Trophoblast cell (in vitro differentiated cells and primary cell): ENCODE results near the gene AP3S1.

Experiments
- DNase-seq, 2 donors: peaks; one replicate each; pipeline ENCODE4 v3.0.0-alpha.2; 2016
- H2AFZ ChIP-seq: 2 replicates; pipeline ENCODE4 v1.6.1; 2013; ENCODE audit warnings: low read length, moderate library complexity, mild to moderate bottlenecking; ENCODE audit not compliant: insufficient read depth, poor library complexity
- H2AK5ac ChIP-seq: 2 replicates; pipeline ENCODE4 v1.6.1; 2013; ENCODE audit warnings: mild to moderate bottlenecking, low read length
- H2BK120ac ChIP-seq: 2 replicates; pipeline ENCODE4 v1.6.1; 2013; ENCODE audit warnings: low read length, mild to moderate bottlenecking, moderate library complexity; ENCODE audit not compliant: insufficient read depth, poor library complexity
- H2BK12ac ChIP-seq: 2 replicates; pipeline ENCODE4 v1.6.1; 2013; ENCODE audit warnings: mild to moderate bottlenecking, low read length, moderate library complexity
- H2BK5ac ChIP-seq: 2 replicates; pipeline ENCODE4 v1.6.1; 2013; ENCODE audit warnings: low read length, low read depth, moderate library complexity, mild to moderate bottlenecking; ENCODE audit not compliant: poor library complexity
- H3K14ac ChIP-seq: 2 replicates; pipeline ENCODE4 v1.6.1; 2013; ENCODE audit warnings: mild to moderate bottlenecking, low read length
- H3K18ac ChIP-seq: 2 replicates; pipeline ENCODE4 v1.6.1; 2013; ENCODE audit warnings: mild to moderate bottlenecking, low read length
- H3K23ac ChIP-seq: 2 replicates; pipeline ENCODE4 v1.6.1; 2013; ENCODE audit warnings: low read length
- H3K27ac ChIP-seq: 2 replicates; pipeline ENCODE4 v1.5.1; 2013; ENCODE audit warnings: low read depth, mild to moderate bottlenecking, inconsistent platforms, low read length, moderate library complexity
- H3K27me3 ChIP-seq: 2 replicates; pipeline ENCODE4 v1.6.1; 2013; ENCODE audit warnings: inconsistent platforms, mild to moderate bottlenecking, low read length, moderate library complexity; ENCODE audit not compliant: insufficient read depth
- H3K36me3 ChIP-seq, 2 experiments: 1 replicate in 1 of 2; 2 replicates in 1 of 2; pipeline ENCODE4 v1.6.1; 2013; ENCODE audit warnings: low read length in 2 of 2, mild to moderate bottlenecking in 2 of 2, moderate library complexity in 1 of 2; ENCODE audit not compliant: insufficient read depth in 2 of 2, control insufficient read depth in 1 of 2
- H3K4ac ChIP-seq: 2 replicates; pipeline ENCODE4 v1.6.1; 2013; ENCODE audit warnings: low read depth, mild to moderate bottlenecking, low read length, moderate library complexity
- H3K4me1 ChIP-seq, 2 experiments: 1 replicate in 1 of 2; 2 replicates in 1 of 2; pipeline ENCODE4 v1.6.1; 2013; ENCODE audit warnings: low read length in 2 of 2, mild to moderate bottlenecking in 2 of 2, moderate library complexity in 1 of 2; ENCODE audit not compliant: insufficient read depth in 2 of 2, control insufficient read depth in 1 of 2
- H3K4me2 ChIP-seq: 2 replicates; pipeline ENCODE4 v1.6.1; 2013; ENCODE audit warnings: inconsistent platforms, mild to moderate bottlenecking, low read length, moderate library complexity
- H3K4me3 ChIP-seq: 2 replicates; pipeline ENCODE4 v1.5.1; 2013; ENCODE audit warnings: mild to moderate bottlenecking, low read depth, low read length, inconsistent platforms
- H3K79me1 ChIP-seq: one replicate; pipeline ENCODE4 v1.6.1; 2013; ENCODE audit warnings: low read length
- H3K79me2 ChIP-seq: 2 replicates; pipeline ENCODE4 v1.6.1; 2013; ENCODE audit warnings: low read length, mild to moderate bottlenecking; ENCODE audit not compliant: control insufficient read depth, insufficient read depth, poor library complexity
- H3K9ac ChIP-seq: 2 replicates; pipeline ENCODE4 v1.6.1; 2013; ENCODE audit warnings: mild to moderate bottlenecking, low read length
- H3K9me3 ChIP-seq: 2 replicates; pipeline ENCODE4 v1.6.1; 2013; ENCODE audit warnings: low read depth, mild to moderate bottlenecking, control low read depth, inconsistent platforms, low read length; ENCODE audit not compliant: insufficient read depth
- H4K12ac ChIP-seq: 2 replicates; pipeline ENCODE4 v1.6.1; 2013; ENCODE audit warnings: low read depth, mild to moderate bottlenecking, low read length, moderate library complexity
- H4K8ac ChIP-seq: 2 replicates; pipeline ENCODE4 v1.6.1; 2013; ENCODE audit warnings: low read depth, mild to moderate bottlenecking, low read length, moderate library complexity
- H4K91ac ChIP-seq: one replicate; pipeline ENCODE4 v1.6.1; 2013; ENCODE audit warnings: low read depth, mild to moderate bottlenecking, low read length, moderate library complexity
- WGBS: extraction: QIAGEN DNeasy Blood & Tissue Kit; methylation state at CpG from one replicate; pipeline ENCODE4 v1.1.7; 2013; ENCODE audit warnings: missing lambda C conversion rate; ENCODE audit not compliant: insufficient read length, insufficient coverage; ENCODE audit errors: extremely low coverage; 5-methylcytosine and 5-hydroxymethylcytosine counted together

Gene AP3S1

GRCh38 chr5:115962565-115963402 lies 121.0 kb downstream of the AP3S1 start:
- Histone ChIP-seq H2BK120ac (no peak overlapping the region), H3K27ac (no peak overlapping the region), H3K4me3 (peak overlapping the region; percentile 57), H3K9me3 (peaks cover 3% of the 10 kb centered on the region), H3K4ac (no peak overlapping the region), H3K4me2 (peak overlapping the region; percentile 63), H3K18ac (no peak overlapping the region), H3K79me1 (no peaks in the 10 kb centered on the region), H3K4me1 (peaks cover 0 to 8% of the 10 kb centered on the region in 2 experiments), H4K12ac (no peak overlapping the region), H4K8ac (no peak overlapping the region), H2AFZ (peak overlapping the region; percentile 20), H2AK5ac (no peak overlapping the region), H4K91ac (no peak overlapping the region), H2BK12ac (no peak overlapping the region), H3K36me3 (no peaks in the 10 kb centered on the region), H3K79me2 (no peaks in the 10 kb centered on the region), H3K27me3 (peaks cover 6% of the 10 kb centered on the region), H3K9ac (no peak overlapping the region), H3K14ac (no peak overlapping the region), H2BK5ac (no peak overlapping the region), H3K23ac (no peak overlapping the region)
- DNase-seq: peak; percentile 59 to 70
- no CpG with 5 or more reads among the region's 71 CpGs for WGBS

- no peak overlapping the region for H2BK12ac ChIP-seq
- H3K18ac ChIP-seq: no peak overlapping the region
- H3K4me1 ChIP-seq: peaks cover 0 to 8% of the 10 kb centered on the region in 2 experiments
- no peaks in the 10 kb centered on the region for H3K79me1 ChIP-seq
- no peak overlapping the region for H4K8ac ChIP-seq
- no peak overlapping the region for H3K23ac ChIP-seq
- H3K4ac ChIP-seq: no peak overlapping the region
- no peak overlapping the region for H2AK5ac ChIP-seq
- no peak overlapping the region for H2AFZ ChIP-seq
- peak overlapping the region; percentile 11 for H3K4me2 ChIP-seq
- WGBS: no CpG with 5 or more reads among the region's 17 CpGs
- H3K27me3 ChIP-seq: peaks cover 6% of the 10 kb centered on the region
- H2BK5ac ChIP-seq: no peak overlapping the region
- no peak overlapping the region for H3K9ac ChIP-seq
- H3K36me3 ChIP-seq: no peaks in the 10 kb centered on the region
- peaks cover 3% of the 10 kb centered on the region for H3K9me3 ChIP-seq
- no peak overlapping the region for H3K4me3 ChIP-seq
- no peaks in the 10 kb centered on the region for H3K79me2 ChIP-seq
- H4K91ac ChIP-seq: no peak overlapping the region
- H3K27ac ChIP-seq: no peak overlapping the region
- no peak overlapping the region for H2BK120ac ChIP-seq
- DNase-seq: peak; percentile 45 to 60
- no peak overlapping the region for H4K12ac ChIP-seq
- no peak overlapping the region for H3K14ac ChIP-seq
Measured at GRCh38 chr5:115963566-115963965, 121.8 kb downstream of the AP3S1 start.
